Smooth muscle cell of the brain vasculature (primary cell): ENCODE measurements around the gene ZNF100.
"Not testable (repeated sequence)": the region's sequence is repeated elsewhere in the genome, so short reads cannot be mapped to it uniquely, and the experiment has no call there.

ENCODE experiments used
- DNase-seq: peaks from one replicate; pipeline ENCODE4 v3.0.0-alpha.2; 2012; ENCODE audit warnings: low read depth, low spot score

The ZNF100 gene

DNA sequence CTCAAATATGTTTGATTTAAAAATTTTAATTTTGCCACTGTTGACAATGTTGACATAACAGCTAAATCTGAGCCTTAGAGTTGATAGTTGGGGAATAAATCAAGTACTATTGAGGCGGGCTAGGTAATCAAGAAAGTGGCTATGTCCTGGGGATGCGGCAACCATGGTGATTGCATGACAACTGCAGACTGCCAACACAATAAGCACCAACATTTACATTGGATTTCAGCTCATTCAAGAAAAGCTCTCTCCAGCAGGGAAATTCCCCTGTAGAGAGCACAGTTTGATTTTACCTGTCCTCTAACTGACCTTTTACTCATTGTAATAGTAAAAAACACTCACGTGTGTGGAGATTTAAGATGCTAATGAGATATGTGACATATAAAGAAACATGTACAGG, 63.1 kb downstream of the ZNF100 start:
- no peak for DNase-seq

DNA sequence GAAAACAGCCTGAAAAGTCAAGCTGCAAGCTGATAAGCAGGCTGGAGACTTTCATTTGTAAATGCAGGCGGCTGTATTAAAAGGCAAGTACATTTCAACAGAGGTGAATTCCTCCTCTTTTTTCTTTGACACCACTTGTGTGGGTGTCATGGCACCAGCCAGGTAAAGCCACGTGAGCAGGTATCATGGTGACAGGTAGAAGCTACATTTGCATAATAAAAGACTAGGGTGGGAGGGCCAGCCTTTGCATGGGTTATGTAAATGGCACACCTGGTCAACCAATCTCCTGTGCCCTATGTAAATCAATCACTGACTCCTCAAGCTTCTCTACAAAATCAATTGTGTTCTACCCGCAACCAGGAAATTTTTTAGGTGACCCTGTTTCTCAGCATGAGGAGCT, 68.2 kb downstream of the ZNF100 start:
- DNase-seq, result no peak

- DNase-seq, result no peak
Observed at GRCh38 chr19:21698215-21698614, 69.2 kb downstream of the ZNF100 start.

GRCh38 chr19:21697698-21698097, 69.7 kb downstream of the ZNF100 start:
- no peak for DNase-seq

DNA sequence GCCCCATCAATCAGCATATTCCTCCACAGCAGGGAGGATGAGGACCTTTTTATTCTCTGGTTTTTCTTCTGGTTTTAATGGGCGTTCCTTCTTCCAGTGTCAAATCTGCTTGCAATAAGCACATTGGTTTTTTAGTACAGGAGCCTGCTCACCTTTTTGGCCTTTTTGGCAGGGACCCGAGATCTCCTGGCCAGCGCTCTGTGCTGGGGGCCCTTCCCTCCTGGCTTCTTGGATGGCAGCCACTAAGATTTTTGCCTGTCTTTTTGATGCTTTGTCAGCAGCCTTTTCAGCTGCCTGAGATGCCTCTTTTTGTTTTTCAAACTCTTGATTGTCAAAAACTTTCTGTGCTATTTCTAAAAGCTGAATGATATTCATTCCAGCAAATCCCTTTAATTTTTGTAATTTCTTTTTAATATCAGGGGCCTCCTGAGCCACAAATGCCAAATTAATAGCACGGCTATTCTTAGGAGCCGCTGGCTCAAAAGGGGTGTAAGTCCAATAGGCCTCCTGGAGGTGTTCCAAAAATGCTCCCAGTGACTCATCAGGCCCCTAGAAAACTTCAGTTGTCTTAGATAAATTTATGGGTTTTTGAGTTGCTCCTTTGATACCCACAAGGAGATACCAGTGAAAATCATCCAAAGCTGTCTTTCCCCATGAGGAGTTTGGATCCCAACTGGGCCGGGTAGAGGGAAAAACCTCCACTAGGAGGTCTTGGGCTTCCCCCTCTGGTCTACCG, 73.0 kb downstream of the ZNF100 start:
- no peak for DNase-seq

DNA sequence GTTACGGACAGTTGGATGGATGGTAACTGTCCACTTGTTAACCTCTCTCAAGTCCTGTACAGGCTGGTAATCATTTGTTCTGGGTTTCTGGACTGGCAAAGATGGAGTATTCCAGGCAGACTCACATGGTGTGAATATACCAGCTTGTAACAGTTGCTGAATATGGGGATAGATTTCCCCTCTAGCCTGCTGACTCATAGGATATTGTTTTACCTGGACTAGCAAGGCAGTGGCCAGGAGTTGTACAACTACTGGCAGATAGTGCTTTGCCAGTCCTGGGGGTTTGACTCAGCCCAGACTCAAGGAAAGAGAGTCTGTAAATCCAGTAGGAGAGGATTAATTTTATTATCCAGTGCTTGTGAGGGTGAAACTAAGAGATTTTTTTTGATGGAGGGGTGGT, 74.0 kb downstream of the ZNF100 start:
- no peak for DNase-seq

- no peak for DNase-seq
Observed at GRCh38 chr19:21691661-21692060, 75.7 kb downstream of the ZNF100 start.

- DNase-seq, result no peak
Observed at GRCh38 chr19:21688464-21688863, 78.9 kb downstream of the ZNF100 start.

GRCh38 chr19:21680671-21681070, 86.7 kb downstream of the ZNF100 start:
- no peak for DNase-seq

DNA sequence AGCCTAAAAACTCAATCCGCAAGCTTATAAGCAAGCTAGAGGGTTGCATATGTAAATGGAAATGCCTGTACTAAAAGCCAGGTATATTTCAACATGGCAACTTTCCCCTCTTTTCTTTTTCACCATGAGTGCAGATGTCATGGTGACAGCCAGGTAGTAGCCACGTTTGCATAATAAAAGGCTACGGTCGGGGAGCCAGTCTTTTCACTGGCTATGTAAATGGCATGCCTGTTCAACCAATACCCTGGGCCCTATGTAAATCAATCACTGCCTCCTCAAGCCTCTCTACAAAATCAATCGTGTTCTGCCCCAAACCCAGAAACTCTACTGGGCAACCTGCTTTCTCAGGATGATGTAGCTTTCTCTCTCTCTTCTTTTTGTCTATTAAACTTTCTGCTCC, 87.4 kb downstream of the ZNF100 start:
- DNase-seq, result no peak

- no peak for DNase-seq
Observed at GRCh38 chr19:21677696-21678418, 89.5 kb downstream of the ZNF100 start.

DNA sequence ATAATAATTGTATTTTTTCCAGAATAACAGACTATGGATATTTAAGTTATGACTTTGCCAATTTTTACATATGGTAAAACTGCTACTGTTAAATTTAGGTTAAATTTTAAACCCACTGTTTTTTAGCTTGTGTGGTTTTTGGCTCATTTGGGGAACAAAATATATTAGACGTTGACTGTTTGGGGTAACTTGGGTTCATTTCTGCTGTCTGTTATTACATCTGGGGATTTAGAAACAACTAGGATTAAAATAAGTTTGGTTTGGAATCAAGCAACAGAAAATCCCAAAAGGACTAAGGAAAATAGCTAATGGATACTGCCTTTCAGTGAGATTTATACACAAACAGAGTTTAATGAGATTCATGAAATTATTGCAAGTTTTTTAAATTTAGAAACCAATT, 92.9 kb downstream of the ZNF100 start:
- DNase-seq, result no peak

GRCh38 chr19:21673479-21673878, 93.9 kb downstream of the ZNF100 start:
- DNase-seq, result not testable (repeated sequence)
